ENCODE data around the gene MYO10. TPM values are rescaled to one million over a fixed set of nuclear protein-coding genes. Genes with fewer than 3 reads are reported as not detected.

Gene MYO10
- total RNA-seq, 2 experiments from 2014 or later: 0.30 TPM; not detected in 1

DNA sequence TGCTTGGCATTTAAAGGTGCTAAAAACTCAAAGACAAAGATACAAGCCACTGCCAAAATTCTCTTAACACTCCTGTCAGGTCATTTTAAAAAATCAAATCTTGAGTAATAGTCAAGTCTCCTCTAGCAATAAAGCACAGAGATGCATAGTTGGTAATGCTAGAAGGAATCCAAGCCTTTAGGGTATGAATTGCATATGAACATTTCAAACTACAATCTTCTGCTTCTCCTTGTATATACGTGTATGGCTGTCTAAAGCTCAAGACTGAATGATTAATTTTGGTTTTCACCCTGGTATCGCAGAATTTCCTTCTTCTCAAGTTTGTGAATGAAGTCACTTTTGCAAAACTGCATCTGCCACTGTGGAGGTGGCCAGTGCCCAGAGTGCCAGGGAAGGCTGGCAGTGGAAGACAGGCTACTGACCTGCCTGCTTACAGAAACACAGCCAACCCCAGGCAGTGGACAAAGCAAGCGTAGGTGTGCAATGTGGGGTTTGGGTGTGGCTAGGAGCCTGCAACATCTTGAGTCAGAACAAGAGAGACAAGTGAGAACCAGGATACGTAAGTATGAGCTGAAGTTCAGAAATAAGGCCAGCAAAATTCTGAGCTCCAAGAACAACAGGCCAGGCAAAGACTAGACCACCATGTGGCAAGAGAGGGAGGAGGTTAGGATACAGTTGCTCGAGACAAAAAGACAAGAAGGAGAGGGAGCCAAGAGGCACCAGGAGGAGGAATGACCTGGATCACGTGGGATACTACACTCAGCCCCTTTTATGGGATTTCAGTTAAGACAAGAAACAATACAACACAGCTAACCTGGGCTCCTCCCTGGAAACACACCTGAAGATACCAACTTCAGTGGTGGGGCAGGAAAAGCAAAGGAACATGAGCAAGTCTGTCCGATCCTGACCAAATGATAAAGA lies 22.6 kb downstream of the MYO10 start:
- Mint-ChIP-seq H3K27ac (no peak overlapping the region), H3K9me3 (peaks cover 4% of the 10 kb centered on the region), H3K27me3 (no peaks in the 10 kb centered on the region), H3K36me3 (no peaks in the 10 kb centered on the region), H3K4me1 (no peaks in the 10 kb centered on the region), H3K4me3 (no peak overlapping the region)
- no peak for DNase-seq

DNA sequence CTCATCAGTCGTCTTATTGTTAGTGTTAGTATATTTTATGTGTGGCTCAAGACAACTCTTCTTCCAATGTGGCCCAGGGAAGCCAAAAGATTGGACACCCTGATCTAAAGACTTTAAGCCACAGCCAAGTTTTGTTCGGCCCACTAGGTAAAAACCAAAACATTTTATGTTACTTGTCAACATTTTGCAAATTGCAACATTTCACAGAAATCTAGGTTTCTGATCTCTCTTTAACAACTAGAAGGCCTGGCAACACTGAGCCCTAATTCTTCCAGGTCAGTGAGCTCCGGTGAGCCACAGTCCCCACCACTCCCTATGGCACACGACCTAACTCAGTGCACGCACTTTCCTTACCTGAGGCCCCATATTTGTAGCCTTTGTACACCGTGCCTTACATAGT lies 24.0 kb downstream of the MYO10 start:
- H3K27me3 Mint-ChIP-seq: no peaks in the 10 kb centered on the region
- DNase-seq: no peak
- no peak overlapping the region for H3K27ac Mint-ChIP-seq
- H3K4me3 Mint-ChIP-seq: no peak overlapping the region
- peaks cover 4% of the 10 kb centered on the region for H3K9me3 Mint-ChIP-seq
- H3K4me1 Mint-ChIP-seq: no peaks in the 10 kb centered on the region
- H3K36me3 Mint-ChIP-seq: no peaks in the 10 kb centered on the region

DNA sequence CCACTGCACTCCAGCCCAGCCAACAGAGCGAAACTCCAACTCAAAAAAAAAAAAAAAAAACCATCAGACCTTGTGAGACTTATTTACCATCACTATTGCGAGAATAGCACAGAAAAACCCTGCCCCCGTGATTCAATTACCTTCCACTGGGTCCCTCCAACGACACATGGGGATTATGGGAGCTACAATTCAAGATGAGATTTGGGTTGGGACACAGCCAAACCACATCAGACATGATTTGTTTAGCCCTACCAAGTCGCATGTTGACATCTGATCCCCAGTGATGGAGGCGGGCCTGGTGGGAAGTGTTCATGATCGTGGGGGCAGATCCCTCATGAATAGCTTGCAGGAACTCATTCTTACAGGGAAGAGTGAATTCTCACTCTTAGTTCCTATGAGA lies 26.6 kb downstream of the MYO10 start:
- Mint-ChIP-seq H3K27me3 (no peaks in the 10 kb centered on the region), H3K36me3 (no peaks in the 10 kb centered on the region), H3K4me3 (no peak overlapping the region), H3K9me3 (peaks cover 4% of the 10 kb centered on the region), H3K4me1 (no peaks in the 10 kb centered on the region), H3K27ac (no peak overlapping the region)
- no peak for DNase-seq

DNA sequence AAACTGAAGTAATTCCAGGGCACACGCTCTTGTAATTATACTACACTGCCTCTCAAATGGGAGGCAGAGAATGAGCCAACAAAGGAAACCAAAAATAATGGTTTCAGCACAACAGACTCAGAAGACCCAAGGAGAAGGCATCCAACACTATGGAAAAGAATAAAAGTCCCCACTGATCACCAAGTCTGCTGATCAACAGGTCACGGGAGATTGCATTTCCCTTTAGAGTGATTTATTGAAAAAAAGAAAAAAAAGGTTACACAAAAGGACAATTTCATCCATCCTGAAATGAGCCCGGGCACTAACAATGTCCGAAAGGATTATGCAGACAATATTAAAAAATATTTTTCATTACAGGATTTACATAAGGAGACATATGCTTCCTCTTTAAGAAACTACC lies 28.8 kb downstream of the MYO10 start:
- Mint-ChIP-seq H3K27me3 (no peaks in the 10 kb centered on the region), H3K27ac (no peak overlapping the region), H3K36me3 (no peaks in the 10 kb centered on the region), H3K4me1 (no peaks in the 10 kb centered on the region), H3K9me3 (peaks cover 4% of the 10 kb centered on the region), H3K4me3 (no peak overlapping the region)
- no peak for DNase-seq

DNA sequence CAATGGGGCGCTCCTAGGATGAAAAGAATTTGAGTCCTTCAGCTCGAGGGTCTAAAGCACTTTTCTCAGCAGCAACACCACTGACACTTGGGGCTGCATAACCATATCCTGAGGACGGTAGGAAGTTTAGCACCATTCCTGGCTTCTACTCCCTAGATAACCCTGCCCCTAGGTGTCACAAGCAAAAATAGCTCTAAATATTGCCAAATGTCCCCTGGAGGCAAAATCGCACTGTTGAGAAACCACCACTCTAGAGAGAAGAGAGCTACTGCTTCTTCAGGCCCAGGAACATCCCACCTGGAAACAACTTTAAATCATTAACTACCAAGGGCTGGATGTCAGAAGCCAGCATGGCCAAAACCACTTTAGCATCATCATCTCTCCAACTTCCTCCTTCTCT lies 29.8 kb downstream of the MYO10 start:
- Mint-ChIP-seq H3K27ac (no peak overlapping the region), H3K27me3 (no peaks in the 10 kb centered on the region), H3K4me3 (no peak overlapping the region), H3K36me3 (no peaks in the 10 kb centered on the region), H3K9me3 (peaks cover 4% of the 10 kb centered on the region), H3K4me1 (no peaks in the 10 kb centered on the region)
- no peak for DNase-seq

DNA sequence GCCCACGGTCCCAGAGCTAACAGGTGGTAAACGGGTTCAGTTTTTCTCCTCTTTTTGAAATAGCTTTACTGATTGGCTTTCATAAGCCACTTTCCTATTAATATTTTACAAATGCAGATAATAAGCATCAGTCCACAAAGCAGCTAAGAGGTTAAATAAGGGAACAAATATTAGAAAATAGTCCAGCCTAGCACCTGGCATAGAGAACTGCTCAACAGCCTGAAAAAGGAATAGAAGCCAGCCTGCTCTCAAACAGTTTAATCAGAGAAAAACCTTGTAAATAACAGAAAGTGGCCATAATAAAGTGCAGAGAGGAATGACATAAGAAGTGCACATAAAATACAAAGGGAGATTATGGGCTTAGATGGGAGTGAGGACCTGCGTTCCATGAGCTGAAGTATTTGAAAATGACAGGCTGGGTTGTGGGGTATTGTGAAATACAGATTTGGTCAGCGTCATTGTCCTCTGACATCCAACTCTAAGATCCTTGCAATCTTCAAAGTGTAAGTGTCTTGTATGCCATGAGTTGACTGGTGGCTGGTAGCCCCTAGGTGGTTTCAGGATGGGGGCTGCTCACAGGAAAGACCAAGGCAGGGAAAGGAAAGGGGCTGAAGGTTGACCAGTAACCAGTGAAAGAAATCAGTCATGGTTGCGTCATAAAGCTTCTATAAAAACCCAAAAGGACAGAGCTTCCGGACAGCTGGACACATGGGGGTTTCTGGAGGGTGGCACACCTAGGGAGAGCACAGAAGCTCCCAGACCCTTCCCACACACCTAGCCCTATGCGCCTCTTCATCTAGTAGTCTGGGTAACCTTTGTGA lies 32.4 kb downstream of the MYO10 start:
- Mint-ChIP-seq H3K27ac (no peak overlapping the region), H3K4me1 (no peaks in the 10 kb centered on the region), H3K27me3 (no peaks in the 10 kb centered on the region), H3K4me3 (no peak overlapping the region), H3K36me3 (no peaks in the 10 kb centered on the region), H3K9me3 (peaks cover 2% of the 10 kb centered on the region)
- DNase-seq: no peak

DNA sequence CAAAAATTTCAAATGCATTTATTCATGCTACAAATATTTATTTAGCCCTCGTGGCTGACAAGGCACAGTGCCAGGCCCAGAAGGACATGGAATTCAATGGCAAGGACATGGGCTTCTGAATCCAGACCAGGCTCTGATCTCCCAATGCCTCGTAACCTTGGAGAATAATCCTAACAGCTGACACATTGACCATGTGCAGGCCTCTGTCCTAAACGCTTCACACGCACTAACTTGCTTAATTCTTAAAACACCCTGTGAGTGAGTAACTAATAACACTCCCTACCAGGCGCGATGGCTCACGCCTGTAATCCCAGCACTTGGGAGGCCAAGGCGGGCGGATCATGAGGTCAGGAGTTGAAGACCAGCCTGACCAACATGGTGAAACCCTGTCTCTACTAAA lies 33.2 kb downstream of the MYO10 start:
- Mint-ChIP-seq H3K27me3 (no peaks in the 10 kb centered on the region), H3K27ac (no peak overlapping the region), H3K4me1 (no peaks in the 10 kb centered on the region), H3K9me3 (no peaks in the 10 kb centered on the region), H3K4me3 (no peak overlapping the region), H3K36me3 (no peaks in the 10 kb centered on the region)
- DNase-seq: no peak

DNA sequence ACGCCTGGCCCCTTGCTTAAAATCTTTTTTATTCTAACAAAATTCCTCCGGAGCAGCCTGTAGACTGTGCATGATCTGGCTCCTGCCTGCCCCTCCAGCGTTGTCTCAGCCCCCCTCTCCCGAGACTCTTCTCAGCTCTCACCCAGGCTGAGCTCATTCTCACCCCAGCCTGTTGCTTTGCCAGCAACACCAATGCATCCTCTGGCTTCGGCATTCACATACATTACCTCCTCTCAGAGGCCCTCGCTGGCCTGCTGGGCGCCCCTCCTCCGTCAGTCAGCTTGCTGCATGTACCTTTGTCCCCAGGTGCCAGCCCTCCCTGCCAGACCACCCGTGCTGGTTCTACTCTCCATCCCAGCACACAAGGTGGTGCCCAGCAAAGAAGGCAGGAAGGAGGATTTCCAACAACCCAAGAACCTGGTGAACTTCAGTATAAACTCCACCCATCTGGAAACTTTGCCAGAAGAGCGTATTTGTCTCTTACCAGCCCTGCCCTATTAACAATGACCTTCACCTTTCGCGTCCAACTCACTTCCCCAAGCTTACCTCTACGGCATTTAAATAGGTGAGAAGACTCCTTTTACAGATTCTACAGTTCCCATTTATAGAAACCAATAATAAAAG lies 35.0 kb downstream of the MYO10 start:
- H3K4me1 Mint-ChIP-seq: no peaks in the 10 kb centered on the region
- no peak for DNase-seq
- no peaks in the 10 kb centered on the region for H3K27me3 Mint-ChIP-seq
- H3K9me3 Mint-ChIP-seq: no peaks in the 10 kb centered on the region
- H3K27ac Mint-ChIP-seq: no peak overlapping the region
- H3K36me3 Mint-ChIP-seq: no peaks in the 10 kb centered on the region
- no peak overlapping the region for H3K4me3 Mint-ChIP-seq

DNA sequence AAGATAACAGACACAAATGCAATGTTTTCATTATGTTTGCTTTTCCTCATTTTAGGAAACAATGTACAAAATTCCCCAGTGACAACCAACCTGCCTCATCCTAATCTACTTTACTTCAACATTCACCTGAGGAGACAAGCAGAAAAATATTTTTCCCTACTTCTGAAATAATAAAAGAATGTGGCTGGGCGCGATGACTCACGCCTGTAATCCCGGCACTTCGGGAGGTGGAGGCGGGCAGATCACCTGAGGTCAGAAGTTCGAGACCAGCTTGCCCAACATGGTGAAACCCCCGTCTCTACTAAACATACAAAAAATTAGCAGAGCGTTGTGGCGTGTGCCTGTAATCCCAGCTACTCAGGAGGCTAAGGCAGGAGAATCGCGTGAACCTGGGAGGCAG lies 36.9 kb downstream of the MYO10 start:
- H3K27me3 Mint-ChIP-seq: no peaks in the 10 kb centered on the region
- H3K9me3 Mint-ChIP-seq: no peaks in the 10 kb centered on the region
- no peak overlapping the region for H3K4me3 Mint-ChIP-seq
- DNase-seq: no peak
- H3K27ac Mint-ChIP-seq: no peak overlapping the region
- H3K4me1 Mint-ChIP-seq: no peaks in the 10 kb centered on the region
- no peaks in the 10 kb centered on the region for H3K36me3 Mint-ChIP-seq

DNA sequence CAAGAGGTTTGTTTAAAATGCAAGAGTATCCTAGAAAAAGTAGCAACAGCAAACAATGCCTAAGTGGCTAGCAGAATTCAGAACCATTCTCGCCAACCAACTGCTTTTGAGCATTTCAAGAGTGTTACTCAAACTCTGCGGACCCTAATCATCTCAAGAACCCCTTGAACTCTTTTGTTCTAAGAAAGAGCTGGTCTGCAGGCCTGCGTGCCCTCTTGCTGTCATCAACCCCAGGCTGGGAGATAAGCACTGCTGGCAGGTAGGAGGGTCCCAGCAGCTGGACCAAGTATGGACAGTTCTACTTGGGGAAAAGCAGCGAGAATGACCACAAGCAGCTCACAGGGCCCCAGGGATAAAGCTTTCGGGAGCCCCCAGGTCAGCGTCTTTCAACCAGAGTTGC lies 38.3 kb downstream of the MYO10 start:
- Mint-ChIP-seq H3K27me3 (no peaks in the 10 kb centered on the region), H3K9me3 (no peaks in the 10 kb centered on the region), H3K4me3 (no peak overlapping the region), H3K36me3 (no peaks in the 10 kb centered on the region), H3K4me1 (no peaks in the 10 kb centered on the region), H3K27ac (no peak overlapping the region)
- no peak for DNase-seq

DNA sequence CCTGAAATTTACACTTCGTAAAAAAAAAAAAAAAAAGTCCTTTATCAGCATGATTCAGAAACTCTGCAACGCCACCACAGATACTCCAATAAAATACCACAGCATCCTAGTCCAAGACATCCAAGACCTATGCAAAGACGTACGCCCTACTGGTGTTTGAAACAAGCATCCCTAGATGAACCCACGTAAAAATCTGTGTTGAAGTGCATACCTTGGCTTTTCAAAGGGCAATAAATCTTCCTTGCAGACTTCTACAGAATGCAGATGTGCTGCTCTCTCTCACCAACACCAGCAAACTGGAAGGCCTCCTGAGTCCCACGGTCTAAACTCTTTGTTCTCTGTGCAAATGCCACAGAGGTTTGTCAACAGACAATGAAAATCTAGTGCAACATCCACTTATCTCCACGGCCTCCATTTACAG lies 38.8 kb downstream of the MYO10 start:
- Mint-ChIP-seq H3K36me3 (no peaks in the 10 kb centered on the region), H3K4me1 (no peaks in the 10 kb centered on the region), H3K4me3 (no peak overlapping the region), H3K27ac (no peak overlapping the region), H3K9me3 (no peaks in the 10 kb centered on the region), H3K27me3 (no peaks in the 10 kb centered on the region)
- DNase-seq: no peak

DNA sequence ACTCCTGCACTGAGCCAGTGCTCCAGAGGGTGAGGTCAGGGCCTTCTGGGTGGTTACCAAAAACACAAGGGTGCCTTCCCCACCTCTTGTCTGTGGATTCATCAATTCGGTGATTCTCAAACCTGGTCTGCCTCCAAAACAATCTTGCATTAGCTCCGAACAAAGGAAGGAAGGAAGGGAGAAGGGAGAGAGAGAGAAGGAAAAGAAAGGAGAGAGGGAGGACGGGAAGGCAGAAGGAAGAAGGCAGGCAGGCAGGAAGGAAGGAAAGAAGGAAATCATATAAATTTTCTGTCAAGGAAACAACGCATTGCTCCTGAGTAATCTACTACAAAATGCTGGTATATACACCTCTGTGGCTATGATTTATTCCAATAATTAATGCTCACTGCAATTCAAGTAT lies 39.3 kb downstream of the MYO10 start:
- DNase-seq: no peak
- Mint-ChIP-seq H3K36me3 (no peaks in the 10 kb centered on the region), H3K4me3 (no peak overlapping the region), H3K4me1 (no peaks in the 10 kb centered on the region), H3K9me3 (no peaks in the 10 kb centered on the region), H3K27me3 (no peaks in the 10 kb centered on the region), H3K27ac (no peak overlapping the region)

DNA sequence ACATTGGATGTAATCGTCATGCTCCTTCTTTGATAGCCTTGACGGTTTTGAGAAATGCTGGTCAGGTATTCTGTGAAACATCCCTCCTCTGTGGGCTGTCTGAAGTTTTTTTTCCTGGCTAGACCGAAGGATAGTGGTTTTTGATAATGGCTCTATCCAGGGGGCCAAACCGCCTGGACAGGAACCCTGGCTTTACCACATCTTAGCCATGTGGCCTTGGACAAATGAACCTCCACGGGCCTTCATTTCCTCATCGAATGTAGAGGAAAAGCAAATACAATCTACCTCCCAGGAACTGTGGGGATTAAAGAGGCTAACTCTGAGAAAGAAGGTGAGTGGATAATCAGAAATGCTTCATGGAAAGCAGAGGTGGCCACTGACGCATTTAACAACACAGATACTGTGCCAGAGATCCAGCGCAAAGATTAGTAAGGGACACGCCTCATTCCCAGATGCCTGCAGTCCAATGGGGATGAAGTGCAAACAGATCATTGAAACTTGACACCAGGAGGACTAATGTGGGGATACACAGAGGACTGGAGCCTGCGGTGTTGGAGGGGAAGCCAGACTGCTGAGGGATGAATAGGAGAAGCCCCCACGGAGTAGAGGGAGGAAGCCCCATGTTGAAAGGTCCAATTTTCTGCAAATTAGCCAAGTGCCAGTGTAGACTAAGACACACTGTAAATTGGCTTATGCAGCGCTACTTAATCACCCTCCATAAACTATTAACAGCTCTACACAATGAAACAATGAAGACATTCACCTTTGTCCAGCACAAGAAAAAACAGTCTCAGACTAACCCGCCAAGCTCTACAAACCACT lies 41.6 kb downstream of the MYO10 start:
- H3K4me1 Mint-ChIP-seq: no peaks in the 10 kb centered on the region
- H3K4me3 Mint-ChIP-seq: no peak overlapping the region
- no peak for DNase-seq
- H3K27ac Mint-ChIP-seq: no peak overlapping the region
- H3K9me3 Mint-ChIP-seq: no peaks in the 10 kb centered on the region
- H3K36me3 Mint-ChIP-seq: no peaks in the 10 kb centered on the region
- H3K27me3 Mint-ChIP-seq: no peaks in the 10 kb centered on the region

DNA sequence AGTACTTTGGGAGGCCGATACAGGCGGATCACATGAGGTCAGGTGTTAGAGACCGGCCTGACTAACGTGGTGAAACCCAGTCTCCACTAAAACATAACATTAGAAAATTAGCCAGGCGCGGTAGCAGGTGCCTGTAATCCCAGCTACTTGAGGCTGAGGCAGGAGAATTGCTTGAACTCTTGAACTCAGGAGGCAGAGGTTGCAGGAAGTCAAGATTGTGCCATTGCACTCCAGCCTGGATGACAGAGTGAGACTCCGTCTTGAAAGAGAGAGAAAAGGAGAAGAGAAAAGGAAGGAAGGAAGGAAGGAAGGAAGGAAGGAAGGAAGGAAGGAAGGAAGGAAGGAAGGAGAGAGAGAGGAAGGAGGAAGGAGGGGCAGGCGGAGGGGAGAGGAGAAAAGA lies 45.1 kb downstream of the MYO10 start:
- Mint-ChIP-seq H3K9me3 (no peaks in the 10 kb centered on the region), H3K36me3 (no peaks in the 10 kb centered on the region), H3K27me3 (peaks cover 7% of the 10 kb centered on the region), H3K4me3 (no peak overlapping the region), H3K4me1 (no peaks in the 10 kb centered on the region), H3K27ac (no peak overlapping the region)
- no peak for DNase-seq

Data from activated naive CD8-positive, alpha-beta T cell treated with anti-CD3 and anti-CD28 coated beads for 36 hours (primary cell).